Adrenal gland (tissue), 12 donors: ENCODE measurements around the gene WDR62. TPM values are rescaled to one million over a fixed set of nuclear protein-coding genes. Genes with fewer than 3 reads are reported as not detected.

Experiments
- DNase-seq, 7 donors: peaks; one replicate each; pipeline ENCODE4 v3.0.0-alpha.2; 2019 to 2020
- H3K27ac ChIP-seq, 5 donors: fragments of 200-600 bp; sonication (generic) in 4 of 5; 1 replicate in 3 of 5; 2 replicates in 2 of 5; pipeline versions ENCODE4 v1.5.1 to v1.8.0; 2016 to 2020; ENCODE audit warnings: mild to moderate bottlenecking in 1 of 5
- H3K27me3 ChIP-seq: fragments of 200-600 bp; 2 replicates; pipeline ENCODE4 v1.8.0; 2021
- H3K36me3 ChIP-seq, 2 donors: fragments of 200-600 bp; replicated peaks in 1 of 2; 1 replicate in 1 of 2; 2 replicates in 1 of 2; pipeline versions ENCODE4 v1.5.1 to v1.8.0; 2018 to 2022
- H3K4me1 ChIP-seq, 2 donors: fragments of 200-600 bp; replicated peaks in 1 of 2; 1 replicate in 1 of 2; 2 replicates in 1 of 2; pipeline versions ENCODE4 v1.5.1 to v1.8.0; 2018 to 2021
- H3K4me3 ChIP-seq, 4 donors: fragments of 200-600 bp; sonication (generic) in 3 of 4; one replicate each; pipeline ENCODE4 v1.5.1; 2016 to 2018
- H3K9me3 ChIP-seq, 3 donors: fragments of 200-600 bp; sonication (generic) in 1 of 3; replicated peaks in 1 of 3; 1 replicate in 2 of 3; 2 replicates in 1 of 3; pipeline versions ENCODE4 v1.5.1 to v1.8.0; 2016 to 2021
- CTCF ChIP-seq, 6 experiments: fragments of 450-650 bp in 4 of 6; fragments of 200-600 bp in 2 of 6; sonication (generic) in 1 of 6; IDR thresholded peaks; 1 replicate in 5 of 6; 2 replicates in 1 of 6; pipeline versions ENCODE4 v1.5.1 to v1.8.0; 2016 to 2021; ENCODE audit warnings: antibody characterized with exemption in 6 of 6, mild to moderate bottlenecking in 2 of 6, moderate library complexity in 1 of 6
- POLR2A ChIP-seq, 2 donors: fragments of 450-650 bp; IDR thresholded peaks; one replicate each; pipeline ENCODE4 v1.6.1; 2017; ENCODE audit warnings: antibody characterized with exemption in 2 of 2, mild to moderate bottlenecking in 2 of 2, moderate library complexity in 1 of 2
- WGBS, 4 donors: extraction: QIAGEN DNeasy Blood & Tissue Kit in 2 of 4; methylation state at CpG; one replicate each; pipeline versions ENCODE4 v1.1.5 to v1.1.7; 2013 to 2017; 5-methylcytosine and 5-hydroxymethylcytosine counted together
- intact Hi-C, 2 donors: fragments of 100-400 bp; cut with DNase I; formaldehyde crosslinking; loops; one replicate each; pipeline versions ENCODE4 v1.14.1 to v1.15.0; 2022 to 2023
- polyA plus RNA-seq, 3 donors: library from polyadenylated mRNA; stranded (reverse); fragments of 200-250 nt in 2 of 3; fragments of 350-450 nt in 1 of 3; fragmentation: Illumina TruSeq in 1 of 3; extraction: RNeasy Lipid Tissue Mini Kit (QIAGEN cat#74804) in 1 of 3; gene quantifications; one replicate each; pipeline ENCODE4 v1.2.3, GENCODE V29; 2013 to 2014
- total RNA-seq, 9 donors: library from RNA; depleted of rRNA in 4 of 9; stranded (reverse); fragments of >200 nt in 4 of 9; fragments of 120-200 nt in 1 of 9; fragmentation: NEBNext Ultra II Directional in 1 of 9; extraction: Animal tissue kit (Norgen Biotek cat#: 25700) in 1 of 9; gene quantifications; one replicate each; pipeline versions ENCODE4 v1.1.0 to v1.2.4, GENCODE V29; 2013 to 2023
- donor health status: healthy with polysubstance abuse.
- donor health status: Bipolar disorder and iron deficiency.
- donor health status: DM: yes; HTN: yes; CAD: no.
- donor health status: DM: no; HTN: no; CAD: no.
- donor health status: DM: no; HTN: no; CAD: no.
- donor health status: DM: yes; HTN: yes; CAD: no.

WDR62 gene
- total and polyA plus RNA-seq, 12 donors, result 0.12 to 2.0 (median 0.70) TPM; not detected in 1

DNA sequence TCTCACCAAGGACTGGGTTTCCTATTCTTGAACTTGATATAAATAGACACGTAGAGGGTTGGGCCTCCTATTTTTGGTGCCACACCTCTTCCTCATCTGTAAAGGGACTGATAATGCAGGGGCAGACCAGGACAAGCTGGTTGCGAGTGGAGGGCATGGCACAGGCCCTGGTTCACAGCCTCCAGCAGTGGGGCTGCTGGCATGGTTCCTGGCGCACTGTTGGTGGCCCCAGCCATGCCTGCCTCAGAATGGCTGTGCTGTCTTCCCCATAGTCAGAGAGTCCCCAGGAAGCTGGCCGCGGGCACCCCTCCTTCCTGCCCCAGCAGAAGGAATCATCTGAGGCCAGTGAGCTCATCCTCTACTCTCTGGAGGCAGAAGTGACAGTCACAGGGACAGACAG lies 45.8 kb downstream of the WDR62 start:
- Histone ChIP-seq H3K36me3 (no peaks in the 10 kb centered on the region), H3K9me3 (no peaks in the 10 kb centered on the region), H3K4me3 (no peak overlapping the region), H3K4me1 (no peaks in the 10 kb centered on the region), H3K27me3 (no peaks in the 10 kb centered on the region), H3K27ac (no peak overlapping the region)
- no peak for DNase-seq
- no peak for TF ChIP-seq POLR2A (IDR thresholded peaks at IDR 0.05)
- TF ChIP-seq CTCF (IDR thresholded peaks at IDR 0.05), result no peak
- 75 to 87% (median 82%) methylated on average over 2 to 5 of the region's 5 CpGs; no CpG with 5 or more reads in 1 of the 4 donors for WGBS, 4 donors
- intact Hi-C loops, result no loop called here

GRCh38 chr19:36101550-36102327 lies 47.0 kb downstream of the WDR62 start:
- Histone ChIP-seq H3K27me3 (no peaks in the 10 kb centered on the region), H3K27ac (no peak overlapping the region), H3K36me3 (no peaks in the 10 kb centered on the region), H3K9me3 (no peaks in the 10 kb centered on the region), H3K4me3 (no peak overlapping the region), H3K4me1 (no peaks in the 10 kb centered on the region)
- intact Hi-C loops, result no loop called here
- TF ChIP-seq POLR2A (IDR thresholded peaks at IDR 0.05) (no peak), CTCF (IDR thresholded peaks at IDR 0.05) (no peak)
- no peak for DNase-seq
- WGBS, 4 donors, result 88 to 93% (median 93%) methylated on average over 11 to 27 of the region's 27 CpGs

- H3K9me3 ChIP-seq, result no peaks in the 10 kb centered on the region
- H3K4me3 ChIP-seq, result no peak overlapping the region
- TF ChIP-seq CTCF (IDR thresholded peaks at IDR 0.05) (no peak), POLR2A (IDR thresholded peaks at IDR 0.05) (no peak)
- no peak overlapping the region for H3K27ac ChIP-seq
- intact Hi-C loops, result no loop called here
- no peaks in the 10 kb centered on the region for H3K4me1 ChIP-seq
- no peak for DNase-seq
- H3K36me3 ChIP-seq, result no peaks in the 10 kb centered on the region
- H3K27me3 ChIP-seq, result no peaks in the 10 kb centered on the region
- 94 to 96% (median 95%) methylated on average over 5 to 24 of the region's 24 CpGs for WGBS, 4 donors
Observed at GRCh38 chr19:36103040-36103626, 48.4 kb downstream of the WDR62 start.

DNA sequence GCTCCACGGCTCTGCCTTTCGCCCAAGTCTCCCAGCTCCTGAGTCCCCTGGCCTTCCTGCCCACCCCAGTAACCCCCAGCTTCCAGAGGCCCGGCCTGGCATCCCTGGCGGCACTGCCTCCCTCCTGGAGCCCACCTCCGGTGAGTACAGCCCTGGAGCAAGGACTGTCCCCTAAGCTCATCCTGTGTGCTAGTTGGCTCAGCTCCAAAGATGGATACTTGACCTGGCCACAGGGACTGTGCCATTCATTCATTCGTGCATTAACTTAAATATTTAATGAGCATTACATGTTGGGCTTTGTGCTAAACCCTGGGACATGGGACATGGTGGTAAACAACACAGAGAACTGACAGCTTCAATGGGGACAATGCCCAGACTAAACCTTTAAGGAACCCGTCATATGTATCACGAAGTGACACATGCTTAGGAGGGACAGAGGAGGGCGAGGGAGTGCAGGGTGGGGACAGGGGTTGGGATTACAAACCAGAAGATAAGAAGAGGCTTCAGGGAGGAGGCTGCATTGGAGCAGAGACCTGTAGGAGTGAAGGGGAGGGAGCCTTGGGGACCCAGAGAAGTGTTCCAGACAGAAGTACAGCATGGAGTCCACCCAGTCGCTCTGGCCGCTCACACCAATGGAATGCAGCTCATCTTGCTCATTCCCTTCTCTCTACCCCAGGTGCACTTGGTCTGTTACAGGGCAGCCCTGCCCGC lies 49.3 kb downstream of the WDR62 start:
- H3K36me3 ChIP-seq, result no peaks in the 10 kb centered on the region

More for the DNA sequence above, 49.3 kb downstream of the WDR62 start:
- no peak overlapping the region for H3K27ac ChIP-seq
- DNase-seq, result no peak
- H3K27me3 ChIP-seq, result no peaks in the 10 kb centered on the region
- no peaks in the 10 kb centered on the region for H3K9me3 ChIP-seq
- TF ChIP-seq CTCF (IDR thresholded peaks at IDR 0.05) (no peak), POLR2A (IDR thresholded peaks at IDR 0.05) (no peak)
- H3K4me1 ChIP-seq, result no peaks in the 10 kb centered on the region
- intact Hi-C loops, result no loop called here
- 92 to 97% (median 94%) methylated on average over 8 to 12 of the region's 12 CpGs for WGBS, 4 donors
- H3K4me3 ChIP-seq, result no peak overlapping the region
